HG03558 (cell line): ENCODE data around the gene ST8SIA1.

Source experiments
- ATAC-seq: cut with Tn5 transposase; IDR thresholded peaks from one replicate; pipeline ENCODE4 v1.9.1; 2021; ENCODE audit warnings: moderate number of reproducible peaks; ENCODE audit not compliant: unreplicated experiment; ENCODE audit errors: extremely low read depth

Gene ST8SIA1

GRCh38 chr12:22285846-22286245, 48.7 kb downstream of the ST8SIA1 start:
- no peak for ATAC-seq

GRCh38 chr12:22284871-22285270, 49.6 kb downstream of the ST8SIA1 start:
- ATAC-seq = no peak

DNA sequence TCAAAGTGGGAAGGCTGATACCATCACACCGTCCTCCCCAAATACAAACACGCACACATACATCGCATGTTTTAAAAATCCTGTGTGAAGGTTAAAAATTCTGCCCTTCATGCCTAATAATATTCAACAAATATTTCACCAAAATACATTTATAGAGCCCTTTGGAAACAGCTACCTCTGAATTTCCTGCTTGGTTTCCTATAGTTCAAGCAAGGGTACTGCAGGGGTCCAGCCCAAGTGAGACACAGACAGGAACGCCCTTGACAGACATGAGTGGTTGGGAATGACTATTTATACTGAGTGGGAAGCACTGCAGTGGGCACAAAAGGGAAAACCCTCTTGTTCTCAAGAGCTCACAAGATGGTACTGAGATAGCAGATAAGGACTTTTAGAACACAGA, 51.0 kb downstream of the ST8SIA1 start:
- ATAC-seq = no peak

- no peak for ATAC-seq
Observed at GRCh38 chr12:22283006-22283506, 51.5 kb downstream of the ST8SIA1 start.

- no peak for ATAC-seq
Observed at GRCh38 chr12:22282283-22282682, 52.2 kb downstream of the ST8SIA1 start.

GRCh38 chr12:22276867-22277266, 57.6 kb downstream of the ST8SIA1 start:
- no peak for ATAC-seq

- ATAC-seq = no peak
Observed at GRCh38 chr12:22276313-22276712, 58.2 kb downstream of the ST8SIA1 start.

GRCh38 chr12:22275843-22276242, 58.7 kb downstream of the ST8SIA1 start:
- no peak for ATAC-seq

GRCh38 chr12:22272335-22273151, 62.0 kb downstream of the ST8SIA1 start:
- ATAC-seq = no peak

DNA sequence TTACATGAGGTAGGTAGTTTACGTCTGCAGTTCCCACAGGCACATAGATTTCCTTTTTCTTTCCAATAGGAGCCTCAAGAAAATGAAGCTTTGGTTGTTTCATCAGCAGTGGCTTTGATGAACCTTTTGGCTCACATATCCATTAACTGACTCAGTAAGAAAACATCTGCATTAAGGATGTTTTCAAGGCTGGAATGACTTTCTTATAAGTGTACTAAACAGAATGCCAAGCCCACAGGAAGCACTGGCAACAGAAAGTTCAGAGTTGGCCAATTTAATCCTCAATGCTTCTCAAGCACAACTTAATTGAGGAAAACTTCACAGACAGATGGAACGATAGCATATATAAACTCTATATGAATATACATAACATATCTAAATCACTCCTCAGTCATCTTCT, 63.5 kb downstream of the ST8SIA1 start:
- no peak for ATAC-seq

DNA sequence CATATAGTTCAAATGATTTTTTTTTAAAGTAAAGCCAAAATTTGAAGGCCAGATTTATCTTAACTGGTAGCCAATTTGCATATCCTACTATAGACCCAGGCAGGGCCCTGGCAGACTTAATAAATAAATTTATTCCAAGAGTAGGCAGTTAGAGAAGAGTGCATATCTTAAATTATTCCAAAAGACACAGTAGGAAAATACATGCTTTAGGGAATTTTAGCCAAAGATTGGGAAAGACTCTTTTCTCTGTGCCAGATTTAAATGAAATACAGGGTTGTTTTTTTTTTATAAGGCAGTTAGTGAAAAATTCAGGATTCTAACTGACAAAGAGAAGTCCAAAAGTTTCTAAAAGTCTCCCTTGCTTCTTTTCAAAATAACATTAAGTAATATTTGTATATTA, 65.5 kb downstream of the ST8SIA1 start:
- no peak for ATAC-seq

DNA sequence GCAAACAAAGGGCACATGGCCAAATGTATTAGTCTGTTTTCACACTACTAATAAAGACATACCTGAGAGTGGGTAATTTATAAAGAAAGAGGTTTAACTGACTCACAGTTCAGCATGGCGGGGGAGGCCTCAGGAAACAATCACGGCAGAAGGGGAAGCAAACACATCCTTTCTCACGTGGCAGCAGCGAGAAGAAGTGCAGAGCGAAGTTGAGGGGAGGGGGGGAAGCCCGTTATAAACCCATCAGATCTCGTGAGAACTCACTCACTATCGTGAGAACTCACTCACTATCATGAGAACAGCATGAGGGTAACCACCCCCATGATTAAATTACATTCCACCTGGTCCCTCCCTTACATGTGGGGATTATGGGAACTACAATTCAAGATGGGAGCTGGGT, 66.1 kb downstream of the ST8SIA1 start:
- no peak for ATAC-seq

- ATAC-seq = no peak
Observed at GRCh38 chr12:22266101-22266500, 68.4 kb downstream of the ST8SIA1 start.

- ATAC-seq = no peak
Observed at GRCh38 chr12:22264380-22264779, 70.1 kb downstream of the ST8SIA1 start.

DNA sequence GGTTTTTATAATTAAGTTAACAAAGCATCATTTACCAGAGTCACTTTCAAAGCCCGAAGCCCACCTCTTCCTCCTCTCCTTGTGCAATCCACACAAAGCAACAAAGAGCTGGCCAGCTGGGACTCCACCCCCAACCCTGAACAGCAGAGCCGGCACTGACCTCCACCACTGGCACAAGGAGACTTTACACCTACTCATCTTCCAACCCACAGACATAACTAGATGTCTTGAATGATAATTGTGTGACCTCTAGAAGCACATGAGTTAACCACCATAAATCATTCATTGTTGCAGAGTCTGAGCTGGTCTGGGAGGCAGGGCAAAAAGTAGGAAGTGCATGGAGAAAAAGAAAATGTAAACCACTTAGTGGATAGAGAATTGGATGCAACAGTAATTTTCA, 72.2 kb downstream of the ST8SIA1 start:
- no peak for ATAC-seq

DNA sequence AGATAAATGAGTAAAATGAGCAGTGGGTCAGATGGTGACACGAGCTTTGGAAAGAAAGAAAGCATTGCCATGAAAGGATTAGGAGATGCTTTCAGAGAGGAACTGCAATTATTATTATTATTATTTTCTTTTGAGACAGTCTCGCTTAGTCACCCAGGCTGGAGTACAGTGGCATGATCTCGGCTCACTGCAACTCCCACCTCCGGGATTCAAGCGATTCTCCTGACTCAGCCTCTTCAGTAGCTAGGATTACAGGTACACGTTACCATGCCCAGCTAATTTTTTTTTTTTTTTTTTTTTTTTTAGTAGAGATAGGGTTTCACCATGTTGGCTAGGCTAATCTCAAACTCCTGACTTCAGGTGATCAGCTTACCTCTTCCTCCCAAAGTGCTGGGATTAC, 77.4 kb downstream of the ST8SIA1 start:
- no peak for ATAC-seq

- no peak for ATAC-seq
Observed at GRCh38 chr12:22256605-22257004, 77.9 kb downstream of the ST8SIA1 start.

DNA sequence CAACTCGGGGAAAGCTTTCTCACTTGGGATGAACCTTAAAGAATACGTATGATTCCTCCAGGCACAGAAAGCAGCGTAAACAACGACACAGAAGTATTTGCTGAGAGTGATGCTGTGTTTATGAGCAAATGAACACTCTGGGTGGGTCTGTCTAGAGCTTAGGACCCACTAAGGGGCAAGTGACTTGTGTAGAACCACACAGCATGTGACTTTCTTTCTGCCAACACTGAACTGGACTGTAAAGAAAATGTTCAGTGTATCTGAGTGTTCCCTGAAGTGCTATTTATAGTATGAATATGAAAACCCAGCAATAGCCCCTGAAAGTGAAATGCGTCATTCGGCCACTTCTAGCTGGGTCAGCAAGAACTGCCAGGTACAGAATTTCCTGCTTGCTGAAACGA, 78.5 kb downstream of the ST8SIA1 start:
- ATAC-seq = no peak

GRCh38 chr12:22255097-22255496, 79.4 kb downstream of the ST8SIA1 start:
- ATAC-seq = no peak

DNA sequence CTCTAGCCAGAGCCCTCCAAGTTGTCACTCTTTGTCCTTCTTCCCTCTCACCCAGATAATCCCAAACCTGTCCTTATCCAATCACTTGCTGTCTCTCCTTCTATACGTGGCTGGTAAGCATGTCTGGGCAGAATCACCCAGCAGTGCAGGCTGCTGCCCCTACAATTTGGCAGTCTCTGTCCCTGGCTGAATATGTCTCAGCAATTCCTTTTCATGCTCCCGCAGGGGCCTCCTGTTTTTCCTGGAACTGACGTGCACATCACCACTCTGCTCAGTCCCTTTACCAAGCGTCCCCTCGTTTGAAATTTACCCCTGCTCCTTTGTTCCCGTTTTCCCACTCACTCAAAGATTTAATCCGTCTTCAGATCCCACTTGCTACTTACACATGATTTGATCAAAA, 80.0 kb downstream of the ST8SIA1 start:
- no peak for ATAC-seq

- no peak for ATAC-seq
Observed at GRCh38 chr12:22252057-22252456, 82.5 kb downstream of the ST8SIA1 start.

GRCh38 chr12:22250762-22251161, 83.7 kb downstream of the ST8SIA1 start:
- ATAC-seq = no peak
